K562 (cell line): ENCODE results near the gene RAB7A. TPM values are rescaled to one million over a fixed set of nuclear protein-coding genes. Genes with fewer than 3 reads are reported as not detected.

Experiments
- ADNP ChIP-seq: fragments of 200-800 bp; sonication (Bioruptor generic); IDR thresholded peaks from 2 replicates; pipeline ENCODE4 v1.6.1; 2016; ENCODE audit warnings: missing genetic modification characterization, missing compliant biosample characterization
- ARNT ChIP-seq, 2 experiments: fragments of 450-650 bp; IDR thresholded peaks; 2 replicates each; pipeline ENCODE4 v1.6.1; 2016; ENCODE audit warnings: mild to moderate bottlenecking in 1 of 2
- BRD9 ChIP-seq: fragments of 450-650 bp; IDR thresholded peaks from 2 replicates; pipeline ENCODE4 v1.6.1; 2018; ENCODE audit warnings: low read depth; ENCODE audit not compliant: partially characterized antibody
- FOS ChIP-seq: IDR thresholded peaks from 3 replicates; pipeline ENCODE4 v1.6.1; 2011; ENCODE audit not compliant: insufficient read length; ENCODE audit errors: extremely low read depth
- HDAC2 ChIP-seq: fragments of 450-650 bp; IDR thresholded peaks from 2 replicates; pipeline ENCODE4 v1.6.1; 2016; ENCODE audit warnings: mild to moderate bottlenecking
- MYNN ChIP-seq, 2 experiments: sonication (generic); formaldehyde crosslinking in 1 of 2; IDR thresholded peaks; 2 replicates each; pipeline versions ENCODE4 v1.5.0 to v1.6.1; 2016 to 2020; ENCODE audit warnings: antibody characterized with exemption in 1 of 2, missing genetic modification reagents in 1 of 2
- POLR3G ChIP-seq: IDR thresholded peaks from 2 replicates; pipeline ENCODE4 v1.6.1; 2011; ENCODE audit not compliant: insufficient read length, insufficient replicate concordance; ENCODE audit errors: extremely low read depth
- SMARCA5 ChIP-seq: fragments of 450-650 bp; IDR thresholded peaks from 2 replicates; pipeline ENCODE4 v1.6.1; 2016
- ZBTB8A ChIP-seq: fragments of 450-650 bp; IDR thresholded peaks from 2 replicates; pipeline ENCODE4 v1.6.1; 2018; ENCODE audit warnings: mild to moderate bottlenecking, moderate library complexity; ENCODE audit not compliant: partially characterized antibody
- ZNF143 ChIP-seq: sonication (generic); formaldehyde crosslinking; IDR thresholded peaks from 2 replicates; pipeline ENCODE4 v1.9.0; 2022; ENCODE audit warnings: mild to moderate bottlenecking, missing genetic modification reagents
- polyA plus RNA-seq, 8 experiments: library from polyadenylated mRNA; depleted of rRNA in 4 of 8; stranded (reverse) in 5 of 8; unstranded in 3 of 8; fragments of >200 nt; fragmentation: Nextera tagmentation in 2 of 8; fragmentation: Illumina TruSeq in 1 of 8; extraction: Ambion mirVana in 2 of 8; extraction: Trizol in 1 of 8; gene quantifications; 2 replicates each; pipeline versions ENCODE4 v1.2.1 to v1.2.3, GENCODE V29; 2011 to 2014; ENCODE audit warnings: inconsistent platforms in 1 of 8, missing spikeins in 1 of 8
- total RNA-seq, 7 experiments: library from RNA; depleted of rRNA in 6 of 7; stranded (reverse); fragments of >200 nt in 6 of 7; fragmentation: Illumina TruSeq in 2 of 7; extraction: Trizol in 2 of 7; gene quantifications; 2 replicates each; pipeline versions ENCODE4 v1.2.1 to v1.2.3, GENCODE V29; 2011 to 2021; ENCODE audit warnings: low replicate concordance in 1 of 7
- TF ChIP-seq, protein P1 (sequence below): sonication (generic); formaldehyde crosslinking; IDR thresholded peaks from 2 replicates; pipeline ENCODE4 v1.8.0; 2022; ENCODE audit warnings: mild to moderate bottlenecking, missing genetic modification reagents
- TF ChIP-seq, protein P2 (sequence below), 3 experiments: fragments of 200-800 bp in 1 of 3; fragments of 250-450 bp in 1 of 3; fragments of 450-650 bp in 1 of 3; sonication (Bioruptor Pico) in 1 of 3; sonication (Bioruptor generic) in 1 of 3; formaldehyde crosslinking in 1 of 3; IDR thresholded peaks; 2 replicates each; pipeline versions ENCODE4 v1.6.1 to v1.8.0; 2016 to 2022; ENCODE audit warnings: mild to moderate bottlenecking in 2 of 3, missing genetic modification characterization in 2 of 3, missing compliant biosample characterization in 1 of 3, moderate library complexity in 1 of 3
- TF ChIP-seq, protein P3 (sequence below): sonication (generic); formaldehyde crosslinking; IDR thresholded peaks from 2 replicates; pipeline ENCODE4 v1.8.1; 2023; ENCODE audit warnings: mild to moderate bottlenecking, missing genetic modification reagents
- TF ChIP-seq, protein P4 (sequence below): fragments of 250-450 bp; sonication (Bioruptor Pico); IDR thresholded peaks from 2 replicates; pipeline ENCODE4 v1.5.0; 2020; ENCODE audit warnings: mild to moderate bottlenecking, borderline replicate concordance
- TF ChIP-seq, protein P5 (sequence below): IDR thresholded peaks from 2 replicates; pipeline ENCODE4 v1.6.1; 2014; ENCODE audit warnings: antibody characterized with exemption

Gene RAB7A
- total and polyA plus RNA-seq, 9 of the 15 experiments (the other 6 are each of a cell fraction or from before 2014, with no cell fraction given): 30.9 to 204 (median 72.8) TPM

DNA sequence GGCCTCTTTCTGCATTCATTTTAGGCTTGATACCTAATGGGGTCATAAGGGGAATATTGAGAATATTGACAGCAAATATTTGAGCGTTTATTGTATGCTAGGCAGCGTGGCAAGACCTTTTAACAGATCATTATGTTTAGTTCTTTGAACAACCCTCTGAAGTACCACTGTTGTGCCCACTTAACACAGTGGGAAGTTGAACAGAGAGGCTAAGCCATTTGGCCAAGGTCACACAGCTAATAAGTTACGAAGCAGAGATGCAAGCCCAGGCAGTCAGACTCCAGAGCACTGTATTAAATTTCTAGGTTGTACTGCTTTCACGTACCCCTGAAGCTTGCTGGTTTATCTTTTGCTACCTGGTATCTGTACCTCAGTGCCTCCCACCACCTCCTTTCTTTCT is 1.1 kb downstream of the RAB7A start (continued):
- TF ChIP-seq ADNP (tag): peak; percentile 60
- peak; percentile 27 for TF ChIP-seq BRD9
- TF ChIP-seq, protein P1, sequence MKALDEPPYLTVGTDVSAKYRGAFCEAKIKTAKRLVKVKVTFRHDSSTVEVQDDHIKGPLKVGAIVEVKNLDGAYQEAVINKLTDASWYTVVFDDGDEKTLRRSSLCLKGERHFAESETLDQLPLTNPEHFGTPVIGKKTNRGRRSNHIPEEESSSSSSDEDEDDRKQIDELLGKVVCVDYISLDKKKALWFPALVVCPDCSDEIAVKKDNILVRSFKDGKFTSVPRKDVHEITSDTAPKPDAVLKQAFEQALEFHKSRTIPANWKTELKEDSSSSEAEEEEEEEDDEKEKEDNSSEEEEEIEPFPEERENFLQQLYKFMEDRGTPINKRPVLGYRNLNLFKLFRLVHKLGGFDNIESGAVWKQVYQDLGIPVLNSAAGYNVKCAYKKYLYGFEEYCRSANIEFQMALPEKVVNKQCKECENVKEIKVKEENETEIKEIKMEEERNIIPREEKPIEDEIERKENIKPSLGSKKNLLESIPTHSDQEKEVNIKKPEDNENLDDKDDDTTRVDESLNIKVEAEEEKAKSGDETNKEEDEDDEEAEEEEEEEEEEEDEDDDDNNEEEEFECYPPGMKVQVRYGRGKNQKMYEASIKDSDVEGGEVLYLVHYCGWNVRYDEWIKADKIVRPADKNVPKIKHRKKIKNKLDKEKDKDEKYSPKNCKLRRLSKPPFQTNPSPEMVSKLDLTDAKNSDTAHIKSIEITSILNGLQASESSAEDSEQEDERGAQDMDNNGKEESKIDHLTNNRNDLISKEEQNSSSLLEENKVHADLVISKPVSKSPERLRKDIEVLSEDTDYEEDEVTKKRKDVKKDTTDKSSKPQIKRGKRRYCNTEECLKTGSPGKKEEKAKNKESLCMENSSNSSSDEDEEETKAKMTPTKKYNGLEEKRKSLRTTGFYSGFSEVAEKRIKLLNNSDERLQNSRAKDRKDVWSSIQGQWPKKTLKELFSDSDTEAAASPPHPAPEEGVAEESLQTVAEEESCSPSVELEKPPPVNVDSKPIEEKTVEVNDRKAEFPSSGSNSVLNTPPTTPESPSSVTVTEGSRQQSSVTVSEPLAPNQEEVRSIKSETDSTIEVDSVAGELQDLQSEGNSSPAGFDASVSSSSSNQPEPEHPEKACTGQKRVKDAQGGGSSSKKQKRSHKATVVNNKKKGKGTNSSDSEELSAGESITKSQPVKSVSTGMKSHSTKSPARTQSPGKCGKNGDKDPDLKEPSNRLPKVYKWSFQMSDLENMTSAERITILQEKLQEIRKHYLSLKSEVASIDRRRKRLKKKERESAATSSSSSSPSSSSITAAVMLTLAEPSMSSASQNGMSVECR (CRISPR knock-in tag): 0 out of 2 replicates have a peak, but pooled peaks have one; percentile 18
- TF ChIP-seq, protein P2, sequence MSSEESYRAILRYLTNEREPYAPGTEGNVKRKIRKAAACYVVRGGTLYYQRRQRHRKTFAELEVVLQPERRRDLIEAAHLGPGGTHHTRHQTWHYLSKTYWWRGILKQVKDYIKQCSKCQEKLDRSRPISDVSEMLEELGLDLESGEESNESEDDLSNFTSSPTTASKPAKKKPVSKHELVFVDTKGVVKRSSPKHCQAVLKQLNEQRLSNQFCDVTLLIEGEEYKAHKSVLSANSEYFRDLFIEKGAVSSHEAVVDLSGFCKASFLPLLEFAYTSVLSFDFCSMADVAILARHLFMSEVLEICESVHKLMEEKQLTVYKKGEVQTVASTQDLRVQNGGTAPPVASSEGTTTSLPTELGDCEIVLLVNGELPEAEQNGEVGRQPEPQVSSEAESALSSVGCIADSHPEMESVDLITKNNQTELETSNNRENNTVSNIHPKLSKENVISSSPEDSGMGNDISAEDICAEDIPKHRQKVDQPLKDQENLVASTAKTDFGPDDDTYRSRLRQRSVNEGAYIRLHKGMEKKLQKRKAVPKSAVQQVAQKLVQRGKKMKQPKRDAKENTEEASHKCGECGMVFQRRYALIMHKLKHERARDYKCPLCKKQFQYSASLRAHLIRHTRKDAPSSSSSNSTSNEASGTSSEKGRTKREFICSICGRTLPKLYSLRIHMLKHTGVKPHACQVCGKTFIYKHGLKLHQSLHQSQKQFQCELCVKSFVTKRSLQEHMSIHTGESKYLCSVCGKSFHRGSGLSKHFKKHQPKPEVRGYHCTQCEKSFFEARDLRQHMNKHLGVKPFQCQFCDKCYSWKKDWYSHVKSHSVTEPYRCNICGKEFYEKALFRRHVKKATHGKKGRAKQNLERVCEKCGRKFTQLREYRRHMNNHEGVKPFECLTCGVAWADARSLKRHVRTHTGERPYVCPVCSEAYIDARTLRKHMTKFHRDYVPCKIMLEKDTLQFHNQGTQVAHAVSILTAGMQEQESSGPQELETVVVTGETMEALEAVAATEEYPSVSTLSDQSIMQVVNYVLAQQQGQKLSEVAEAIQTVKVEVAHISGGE (CRISPR knock-in tag; IDR thresholded peaks at IDR 0.05): no peak
- TF ChIP-seq, protein P3, sequence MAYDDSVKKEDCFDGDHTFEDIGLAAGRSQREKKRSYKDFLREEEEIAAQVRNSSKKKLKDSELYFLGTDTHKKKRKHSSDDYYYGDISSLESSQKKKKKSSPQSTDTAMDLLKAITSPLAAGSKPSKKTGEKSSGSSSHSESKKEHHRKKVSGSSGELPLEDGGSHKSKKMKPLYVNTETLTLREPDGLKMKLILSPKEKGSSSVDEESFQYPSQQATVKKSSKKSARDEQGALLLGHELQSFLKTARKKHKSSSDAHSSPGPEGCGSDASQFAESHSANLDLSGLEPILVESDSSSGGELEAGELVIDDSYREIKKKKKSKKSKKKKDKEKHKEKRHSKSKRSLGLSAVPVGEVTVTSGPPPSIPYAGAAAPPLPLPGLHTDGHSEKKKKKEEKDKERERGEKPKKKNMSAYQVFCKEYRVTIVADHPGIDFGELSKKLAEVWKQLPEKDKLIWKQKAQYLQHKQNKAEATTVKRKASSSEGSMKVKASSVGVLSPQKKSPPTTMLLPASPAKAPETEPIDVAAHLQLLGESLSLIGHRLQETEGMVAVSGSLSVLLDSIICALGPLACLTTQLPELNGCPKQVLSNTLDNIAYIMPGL: no peak
- TF ChIP-seq FOS: no peak
- TF ChIP-seq MYNN (IDR thresholded peaks at IDR 0.05): no peak
- TF ChIP-seq MYNN (CRISPR knock-in tag; IDR thresholded peaks at IDR 0.05): no peak
- TF ChIP-seq, protein P4, sequence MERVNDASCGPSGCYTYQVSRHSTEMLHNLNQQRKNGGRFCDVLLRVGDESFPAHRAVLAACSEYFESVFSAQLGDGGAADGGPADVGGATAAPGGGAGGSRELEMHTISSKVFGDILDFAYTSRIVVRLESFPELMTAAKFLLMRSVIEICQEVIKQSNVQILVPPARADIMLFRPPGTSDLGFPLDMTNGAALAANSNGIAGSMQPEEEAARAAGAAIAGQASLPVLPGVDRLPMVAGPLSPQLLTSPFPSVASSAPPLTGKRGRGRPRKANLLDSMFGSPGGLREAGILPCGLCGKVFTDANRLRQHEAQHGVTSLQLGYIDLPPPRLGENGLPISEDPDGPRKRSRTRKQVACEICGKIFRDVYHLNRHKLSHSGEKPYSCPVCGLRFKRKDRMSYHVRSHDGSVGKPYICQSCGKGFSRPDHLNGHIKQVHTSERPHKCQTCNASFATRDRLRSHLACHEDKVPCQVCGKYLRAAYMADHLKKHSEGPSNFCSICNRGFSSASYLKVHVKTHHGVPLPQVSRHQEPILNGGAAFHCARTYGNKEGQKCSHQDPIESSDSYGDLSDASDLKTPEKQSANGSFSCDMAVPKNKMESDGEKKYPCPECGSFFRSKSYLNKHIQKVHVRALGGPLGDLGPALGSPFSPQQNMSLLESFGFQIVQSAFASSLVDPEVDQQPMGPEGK: no peak
- TF ChIP-seq, protein P5, sequence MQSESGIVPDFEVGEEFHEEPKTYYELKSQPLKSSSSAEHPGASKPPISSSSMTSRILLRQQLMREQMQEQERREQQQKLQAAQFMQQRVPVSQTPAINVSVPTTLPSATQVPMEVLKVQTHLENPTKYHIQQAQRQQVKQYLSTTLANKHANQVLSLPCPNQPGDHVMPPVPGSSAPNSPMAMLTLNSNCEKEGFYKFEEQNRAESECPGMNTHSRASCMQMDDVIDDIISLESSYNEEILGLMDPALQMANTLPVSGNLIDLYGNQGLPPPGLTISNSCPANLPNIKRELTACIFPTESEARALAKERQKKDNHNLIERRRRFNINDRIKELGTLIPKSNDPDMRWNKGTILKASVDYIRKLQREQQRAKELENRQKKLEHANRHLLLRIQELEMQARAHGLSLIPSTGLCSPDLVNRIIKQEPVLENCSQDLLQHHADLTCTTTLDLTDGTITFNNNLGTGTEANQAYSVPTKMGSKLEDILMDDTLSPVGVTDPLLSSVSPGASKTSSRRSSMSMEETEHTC: no peak
- TF ChIP-seq ARNT (IDR thresholded peaks at IDR 0.05): no peak
- no peak for TF ChIP-seq ZNF143 (CRISPR knock-in tag)
- no peak for TF ChIP-seq ZBTB8A
- TF ChIP-seq SMARCA5: peak; percentile 85
- peak; percentile 74 for TF ChIP-seq HDAC2
- no peak for TF ChIP-seq POLR3G
